HG02938 (cell line): ENCODE data around the gene ARMC9.
"Not testable (repeated sequence)": the region's sequence is repeated elsewhere in the genome, so short reads cannot be mapped to it uniquely, and the experiment has no call there.

Experiments used
- ATAC-seq: cut with Tn5 transposase; IDR thresholded peaks from one replicate; pipeline ENCODE4 v1.9.1; 2021; ENCODE audit warnings: mild to moderate bottlenecking, moderate library complexity; ENCODE audit not compliant: unreplicated experiment

ARMC9 gene

DNA sequence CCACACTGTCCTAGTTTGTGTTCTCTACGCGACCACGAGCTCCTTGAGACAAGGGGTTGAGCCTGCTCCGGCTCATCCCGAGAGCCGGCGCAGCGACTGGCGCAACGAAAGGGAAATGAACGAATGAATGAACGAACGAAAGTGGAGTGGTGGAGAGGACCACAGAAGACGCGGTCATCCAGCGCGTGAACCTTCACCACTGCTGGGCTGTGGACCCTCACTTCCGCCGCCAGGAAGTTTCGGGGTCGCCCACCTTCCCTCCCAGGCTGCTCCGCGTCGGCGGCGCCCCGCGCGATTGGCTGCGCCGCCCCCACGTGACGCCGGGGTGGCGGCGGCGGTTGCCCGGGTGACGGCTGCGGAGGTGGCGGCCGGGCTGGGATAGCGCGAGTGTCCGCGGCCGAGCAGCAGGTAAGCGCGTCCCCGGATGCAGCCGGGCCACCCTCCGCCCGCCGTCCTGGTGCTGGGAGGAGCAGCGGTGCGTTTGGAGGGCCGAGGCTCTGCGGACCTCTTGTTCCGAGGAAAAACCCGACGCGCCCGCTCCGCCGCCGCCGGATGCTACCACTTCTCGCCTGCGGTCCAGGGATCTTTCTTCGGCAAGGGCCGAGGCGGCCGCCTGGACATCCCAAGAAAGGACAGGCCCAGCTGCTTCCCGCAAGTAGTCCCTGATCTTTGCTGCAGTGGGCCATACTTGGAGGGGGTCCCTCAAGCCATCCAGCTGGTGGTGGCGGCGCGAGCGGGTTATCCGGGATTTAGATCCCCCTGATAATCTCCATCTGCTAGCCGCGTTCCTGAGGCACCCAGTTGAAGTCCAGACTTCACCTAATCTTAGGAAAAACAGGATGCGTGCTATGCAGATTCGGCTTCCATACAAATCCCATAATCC lies at the start of gene ARMC9:
ARMC9 (plus strand) TSS at position 341 of the 883 bp plus-strand sequence. CDS start 7,608 bp downstream, outside the sequence.
- ATAC-seq: peak; percentile 87

- no peak for ATAC-seq
These were observed 45.5 kb upstream of the ARMC9 start for GRCh38 chr2:231152800-231153557.

- no peak for ATAC-seq
These were observed 39.1 kb upstream of the ARMC9 start for GRCh38 chr2:231159306-231159705.

DNA sequence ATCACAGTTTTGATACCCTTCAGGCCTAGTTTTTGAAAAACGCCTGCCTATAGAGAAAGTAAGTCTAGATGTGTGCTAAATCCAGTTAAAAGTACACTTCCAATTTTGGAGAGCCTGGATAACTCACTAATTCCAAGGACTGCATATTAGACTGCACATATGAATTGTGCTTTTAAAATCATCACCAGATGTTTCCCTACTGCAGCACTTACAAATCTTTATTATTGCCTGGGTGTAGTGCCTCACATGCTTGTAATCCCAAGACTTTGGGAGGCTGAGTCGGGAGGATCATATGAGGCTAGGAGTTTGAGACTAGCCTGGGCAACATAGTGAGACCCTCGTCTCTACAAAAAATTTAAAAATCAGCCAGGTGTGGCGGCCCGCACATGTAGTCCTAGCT lies 37.7 kb upstream of the ARMC9 start:
- ATAC-seq: no peak

GRCh38 chr2:231161252-231161839 lies 37.1 kb upstream of the ARMC9 start:
- ATAC-seq: peak; percentile 59

DNA sequence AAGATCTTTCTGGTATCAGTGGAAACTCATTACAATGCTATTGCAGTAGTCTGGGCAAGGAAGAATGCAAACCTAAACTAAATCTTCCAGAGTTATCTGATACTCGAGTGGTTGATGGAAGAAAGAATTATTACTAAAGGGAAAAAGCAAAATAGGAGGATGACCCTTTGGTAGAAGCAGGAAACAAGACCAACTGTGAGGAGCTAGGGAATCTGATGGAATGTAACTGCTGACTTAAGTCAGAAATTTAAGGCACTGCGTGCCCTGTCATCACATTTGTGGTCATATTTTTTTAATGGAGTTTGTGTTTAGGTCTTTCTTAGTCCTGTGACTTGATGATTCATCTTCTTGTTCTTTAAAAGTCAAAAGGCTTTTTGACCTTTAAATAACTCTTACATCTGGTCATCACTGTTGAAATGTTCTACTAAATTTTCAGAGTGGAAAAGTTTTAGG lies 36.5 kb upstream of the ARMC9 start:
- no peak for ATAC-seq

DNA sequence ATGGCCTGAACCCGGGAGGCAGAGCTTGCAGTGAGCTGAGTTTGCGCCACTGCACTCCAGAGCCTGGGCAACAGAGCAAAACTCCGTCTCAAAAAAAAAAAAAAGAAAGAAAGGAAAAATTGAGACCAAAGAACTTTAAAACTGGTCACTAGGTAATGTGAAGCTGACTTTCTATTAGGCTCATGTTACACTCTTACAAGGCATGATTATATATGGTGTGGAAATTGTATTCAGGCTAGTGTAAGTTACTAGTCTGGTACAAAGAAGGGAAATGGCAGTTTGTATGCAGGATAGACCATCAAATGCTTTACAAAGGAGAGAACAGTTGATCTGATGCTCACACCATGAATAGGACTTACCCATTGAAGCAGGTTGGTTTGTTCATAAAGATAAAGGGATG lies 35.4 kb upstream of the ARMC9 start:
- no peak for ATAC-seq

DNA sequence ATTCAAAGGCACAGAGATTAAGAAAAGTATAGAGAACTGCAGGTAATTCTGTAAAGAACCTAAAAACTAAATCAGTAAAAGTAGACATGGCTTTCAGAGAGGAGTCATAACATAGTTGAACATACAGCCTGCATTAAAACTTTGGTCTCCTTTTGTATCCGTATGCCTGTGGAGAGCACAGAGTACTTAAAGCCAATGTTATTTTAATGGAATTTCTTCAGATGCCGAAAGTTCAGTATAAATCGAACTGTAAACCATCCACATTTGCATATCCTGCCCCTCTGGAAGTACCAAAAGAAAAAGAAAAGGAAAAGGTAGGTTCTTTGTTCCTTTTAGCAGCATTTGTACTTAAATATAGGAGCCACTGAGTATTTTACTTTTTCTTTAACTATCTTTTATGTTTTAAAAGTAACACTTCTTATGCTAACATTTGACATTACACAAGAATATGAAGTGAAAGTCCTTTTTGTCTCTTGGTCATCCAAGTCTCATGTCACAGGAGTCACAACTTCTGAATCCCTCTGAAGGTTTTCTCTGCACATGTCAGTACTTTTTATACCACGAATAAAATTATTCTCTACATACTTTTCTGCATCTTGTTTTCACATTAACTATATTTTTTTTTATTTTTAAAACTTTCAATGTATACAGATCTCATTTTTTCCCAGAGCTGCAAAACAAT lies 34.9 kb upstream of the ARMC9 start:
- no peak for ATAC-seq

GRCh38 chr2:231167745-231168459 lies 30.5 kb upstream of the ARMC9 start:
- no peak for ATAC-seq

DNA sequence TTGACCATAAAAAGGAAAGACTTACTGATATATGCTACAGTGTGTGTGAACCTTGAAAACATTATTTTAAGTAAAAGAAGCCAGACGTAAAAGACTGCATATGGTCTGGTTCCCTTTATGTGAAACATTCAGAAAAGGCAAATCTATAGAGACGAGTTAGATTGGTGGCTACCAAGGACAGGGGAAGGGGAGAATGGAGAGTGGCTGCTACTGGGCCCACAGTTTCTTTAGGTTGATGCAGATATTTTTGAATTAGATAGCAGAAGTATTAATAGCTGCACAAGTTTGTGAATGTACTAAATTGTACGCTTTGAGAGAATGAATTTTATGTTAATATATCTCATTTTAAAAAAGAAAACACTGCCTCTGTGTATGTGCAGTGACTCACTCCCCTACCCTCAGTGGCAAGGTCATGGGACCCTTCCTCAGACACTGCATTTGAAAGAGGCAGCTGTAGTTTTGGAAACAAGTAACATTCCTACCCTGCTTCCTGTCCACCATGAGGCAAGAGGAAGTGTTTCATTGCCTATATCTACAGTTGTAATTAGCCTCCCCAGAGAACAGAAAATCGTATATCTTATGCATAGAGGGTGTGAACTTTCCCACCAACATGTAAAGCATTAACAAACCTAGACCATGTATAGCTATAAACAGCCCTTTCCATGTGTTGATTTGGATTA lies 29.8 kb upstream of the ARMC9 start:
- ATAC-seq: no peak

DNA sequence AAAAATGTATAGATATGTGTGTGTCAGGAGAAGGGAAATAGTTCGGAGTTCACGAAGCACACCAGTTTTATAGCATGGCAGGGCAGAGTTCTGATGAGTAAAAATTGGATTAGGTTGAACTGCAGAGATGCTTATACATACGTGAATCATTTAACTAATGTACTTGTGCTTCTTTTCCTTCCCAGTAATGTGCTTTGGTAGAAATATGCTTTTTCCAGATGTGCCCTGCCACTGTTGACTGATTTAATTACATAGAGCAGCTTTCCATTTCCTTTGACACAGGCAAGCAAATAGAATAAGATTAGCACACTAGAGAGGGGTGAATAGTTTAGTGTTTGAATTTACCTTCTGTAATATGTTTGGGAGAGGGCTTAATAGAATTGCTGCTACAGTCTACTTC lies 28.9 kb upstream of the ARMC9 start:
- no peak for ATAC-seq

DNA sequence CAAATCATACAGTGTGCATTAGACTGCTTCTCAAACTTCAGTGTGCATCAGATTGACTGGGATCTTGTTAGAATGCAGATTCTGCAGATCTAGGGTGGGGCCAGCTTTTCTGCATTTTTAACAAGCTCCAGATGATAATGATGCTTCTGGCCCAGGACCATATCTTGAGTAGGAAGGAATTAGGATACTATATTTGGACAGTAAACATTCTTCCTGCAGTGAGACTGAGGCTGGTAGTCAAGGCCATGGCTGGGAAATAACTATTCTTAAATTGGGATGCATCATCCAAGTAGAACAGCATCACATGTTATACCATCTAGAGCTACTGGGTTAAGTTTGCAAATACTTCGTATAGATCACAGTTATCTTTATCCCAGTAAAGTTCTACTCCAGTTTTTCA lies 28.4 kb upstream of the ARMC9 start:
- ATAC-seq: no peak

GRCh38 chr2:231172025-231172424 lies 26.4 kb upstream of the ARMC9 start:
- ATAC-seq: no peak

DNA sequence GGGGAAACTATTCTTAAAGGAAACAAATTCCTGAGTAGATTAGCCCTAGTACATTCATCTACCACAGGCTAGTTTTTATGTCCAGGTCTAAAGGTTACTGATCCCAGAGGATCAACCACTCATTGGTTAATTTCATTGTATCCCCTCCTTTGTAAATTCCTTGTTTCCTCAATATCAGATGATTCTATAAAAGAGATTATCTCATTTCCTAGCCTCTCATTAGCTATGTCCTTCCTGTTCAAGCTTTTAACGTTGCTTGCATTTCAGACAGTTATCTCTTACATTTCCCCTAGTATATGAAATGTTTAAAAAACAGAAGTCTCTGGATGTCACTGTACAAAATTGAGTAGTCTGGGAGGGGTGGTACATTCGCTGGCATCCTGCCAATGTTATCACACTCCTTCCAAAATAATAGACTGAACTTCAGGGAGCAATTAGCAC lies 24.2 kb upstream of the ARMC9 start:
- ATAC-seq: no peak

- ATAC-seq: no peak
These were observed 22.4 kb upstream of the ARMC9 start for GRCh38 chr2:231176066-231176465.

GRCh38 chr2:231177156-231178025 lies 21.0 kb upstream of the ARMC9 start:
- ATAC-seq: no peak

- not testable (repeated sequence) for ATAC-seq
These were observed 19.6 kb upstream of the ARMC9 start for GRCh38 chr2:231178805-231179204.

GRCh38 chr2:231181860-231182512 lies 16.4 kb upstream of the ARMC9 start:
- no peak for ATAC-seq
